ENCODE results near the gene CDH13. TPM values are rescaled to one million over a fixed set of nuclear protein-coding genes. Genes with fewer than 3 reads are reported as not detected.

The CDH13 gene
- polyA plus RNA-seq, 1 donor from 2014 or later, result 3.2 TPM

- H3K27ac ChIP-seq (ENCODE audit: low read length), result no peak overlapping the region
- H3K9ac ChIP-seq (ENCODE audit: low read length), result no peak overlapping the region
These were observed 411.1 kb downstream of the CDH13 start for GRCh38 chr16:83037884-83038283.

GRCh38 chr16:83040174-83040573, 413.4 kb downstream of the CDH13 start:
- Histone ChIP-seq H3K79me2 (replicated peaks; ENCODE audit: insufficient read depth, low read length) (no peaks in the 10 kb centered on the region), H3K4me2 (ENCODE audit: low read length) (no peak overlapping the region)

More at GRCh38 chr16:83037884-83038283, 411.1 kb downstream of the CDH13 start:
- no peaks in the 10 kb centered on the region for H3K27me3 ChIP-seq (ENCODE audit: insufficient read depth, low read depth, low read length)
- H3K4me3 ChIP-seq (ENCODE audit: low read length), result no peak overlapping the region
- H3K79me2 ChIP-seq (replicated peaks; ENCODE audit: insufficient read depth, low read length), result no peaks in the 10 kb centered on the region
- no peaks in the 10 kb centered on the region for H3F3A ChIP-seq (ENCODE audit: insufficient read depth, low read length, poor library complexity, severe bottlenecking)
- H3K36me3 ChIP-seq (ENCODE audit: insufficient read depth, low read length), result no peaks in the 10 kb centered on the region
- no peak overlapping the region for H2AFZ ChIP-seq (ENCODE audit: low read depth, low read length)
- TF ChIP-seq RAD21 (conservative IDR thresholded peaks at IDR 0.05), result no peak
- no peak for TF ChIP-seq TAF1 (IDR thresholded peaks at IDR 0.05; ENCODE audit: low read depth)
- TF ChIP-seq MXI1 (conservative IDR thresholded peaks at IDR 0.05; ENCODE audit: poor library complexity, severe bottlenecking), result no peak
- no peak for TF ChIP-seq EP300 (conservative IDR thresholded peaks at IDR 0.05; ENCODE audit: poor library complexity, severe bottlenecking)
- no peak for TF ChIP-seq CTCF (IDR thresholded peaks at IDR 0.05; ENCODE audit: poor library complexity, severe bottlenecking)
- TF ChIP-seq SMC3 (conservative IDR thresholded peaks at IDR 0.05; ENCODE audit: poor library complexity), result no peak
- TF ChIP-seq REST (IDR thresholded peaks at IDR 0.05; ENCODE audit: borderline replicate concordance), result no peak
- TF ChIP-seq POLR2AphosphoS5 (IDR thresholded peaks at IDR 0.05), result no peak
- no peak for TF ChIP-seq EZH2 (IDR thresholded peaks at IDR 0.05; ENCODE audit: borderline replicate concordance, insufficient read depth, low read length, poor library complexity, severe bottlenecking)
- no peaks in the 10 kb centered on the region for H3K9me2 ChIP-seq (ENCODE audit: insufficient read depth, low read length)
- H3K4me2 ChIP-seq (ENCODE audit: low read length), result no peak overlapping the region
- H3K9me3 ChIP-seq (ENCODE audit: low read length), result no peaks in the 10 kb centered on the region
- no peaks in the 10 kb centered on the region for H4K20me1 ChIP-seq (ENCODE audit: insufficient read depth)

More at GRCh38 chr16:83040174-83040573, 413.4 kb downstream of the CDH13 start:
- no peak overlapping the region for H3K27ac ChIP-seq (ENCODE audit: low read length)
- no peaks in the 10 kb centered on the region for H3K9me3 ChIP-seq (ENCODE audit: low read length)
- no peaks in the 10 kb centered on the region for H3K27me3 ChIP-seq (ENCODE audit: insufficient read depth, low read depth, low read length)
- H2AFZ ChIP-seq (ENCODE audit: low read depth, low read length), result no peak overlapping the region
- no peaks in the 10 kb centered on the region for H3K9me2 ChIP-seq (ENCODE audit: insufficient read depth, low read length)
- no peak overlapping the region for H3K4me3 ChIP-seq (ENCODE audit: low read length)
- H3K36me3 ChIP-seq (ENCODE audit: insufficient read depth, low read length), result no peaks in the 10 kb centered on the region
- H3F3A ChIP-seq (ENCODE audit: insufficient read depth, low read length, poor library complexity, severe bottlenecking), result no peaks in the 10 kb centered on the region
- no peaks in the 10 kb centered on the region for H4K20me1 ChIP-seq (ENCODE audit: insufficient read depth)
- no peak for TF ChIP-seq TAF1 (IDR thresholded peaks at IDR 0.05; ENCODE audit: low read depth)
- TF ChIP-seq EP300 (conservative IDR thresholded peaks at IDR 0.05; ENCODE audit: poor library complexity, severe bottlenecking), result no peak
- no peak for TF ChIP-seq MXI1 (conservative IDR thresholded peaks at IDR 0.05; ENCODE audit: poor library complexity, severe bottlenecking)
- no peak for TF ChIP-seq POLR2AphosphoS5 (IDR thresholded peaks at IDR 0.05)
- TF ChIP-seq RAD21 (conservative IDR thresholded peaks at IDR 0.05), result no peak
- no peak for TF ChIP-seq CTCF (IDR thresholded peaks at IDR 0.05; ENCODE audit: poor library complexity, severe bottlenecking)
- TF ChIP-seq EZH2 (IDR thresholded peaks at IDR 0.05; ENCODE audit: borderline replicate concordance, insufficient read depth, low read length, poor library complexity, severe bottlenecking), result no peak
- TF ChIP-seq SMC3 (conservative IDR thresholded peaks at IDR 0.05; ENCODE audit: poor library complexity), result no peak
- no peak overlapping the region for H3K9ac ChIP-seq (ENCODE audit: low read length)

All from neural cell (in vitro differentiated cells).